HEK293T (cell line): ENCODE measurements around the gene IRF1.

ENCODE experiments used
- FOXM1 ChIP-seq: fragments of 450-650 bp; IDR thresholded peaks from 2 replicates; pipeline ENCODE4 v1.6.1; 2017; ENCODE audit warnings: mild to moderate bottlenecking, borderline replicate concordance
- SUZ12 ChIP-seq: fragments of 450-650 bp; IDR thresholded peaks from 2 replicates; pipeline ENCODE4 v1.6.1; 2016; ENCODE audit warnings: mild to moderate bottlenecking

DNA sequence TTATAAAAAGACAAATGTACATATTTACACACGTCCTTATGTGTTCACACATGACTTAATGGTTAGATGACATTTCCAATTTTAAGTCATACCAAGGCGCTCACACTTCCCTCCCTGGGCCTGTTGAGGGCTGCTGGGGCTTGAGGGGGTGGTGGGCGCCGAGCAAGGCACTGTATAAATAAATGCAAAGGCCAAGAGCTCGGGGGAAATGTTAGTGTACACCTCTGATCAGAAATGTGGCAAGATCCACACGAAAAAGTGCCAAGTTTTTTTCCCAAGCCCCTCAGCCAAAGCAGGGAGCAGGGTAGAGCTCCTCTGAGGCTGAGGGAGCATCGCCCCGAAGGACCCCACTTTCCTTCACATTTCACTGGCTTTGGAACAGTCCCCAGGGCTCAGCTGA lies 7.5 kb downstream of the IRF1 start:
- TF ChIP-seq FOXM1 (no peak), SUZ12 (no peak)
